Thyroid gland (tissue), 4 donors: Measurements from ENCODE around the gene EGR1.

Experiments
- POLR2A ChIP-seq, 2 donors: fragments of 450-650 bp; IDR thresholded peaks; one replicate each; pipeline ENCODE4 v1.6.1; 2017; ENCODE audit warnings: antibody characterized with exemption in 2 of 2, mild to moderate bottlenecking in 2 of 2, moderate library complexity in 1 of 2
- TF ChIP-seq, protein P1 (sequence below), 6 experiments: fragments of 200-600 bp in 3 of 6; fragments of 450-650 bp in 3 of 6; sonication (generic) in 3 of 6; IDR thresholded peaks; one replicate each; pipeline ENCODE4 v1.5.1; 2016 to 2019; ENCODE audit warnings: antibody characterized with exemption in 6 of 6, mild to moderate bottlenecking in 2 of 6, inconsistent platforms in 1 of 6, moderate library complexity in 1 of 6

DNA sequence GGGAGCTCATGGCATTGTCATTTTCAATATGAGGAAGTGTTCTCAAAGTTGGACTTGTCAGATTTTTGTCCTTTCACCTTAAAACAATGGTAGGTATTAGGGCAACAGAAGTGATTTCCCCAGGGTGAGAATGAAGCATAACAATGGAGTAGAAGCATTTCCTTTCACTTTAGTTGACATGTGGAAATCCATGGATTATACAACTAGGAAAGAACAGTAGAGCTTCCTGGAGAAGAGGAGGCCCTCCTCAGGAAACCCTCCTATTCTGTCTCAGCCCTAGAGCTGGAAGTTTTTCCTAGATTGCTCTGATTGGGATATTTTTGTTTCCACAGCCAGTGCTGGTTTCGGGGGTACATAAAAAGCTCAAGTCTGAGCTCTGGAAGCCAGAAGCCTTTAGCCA lies 40.2 kb upstream of the EGR1 start:
- TF ChIP-seq, protein P1, sequence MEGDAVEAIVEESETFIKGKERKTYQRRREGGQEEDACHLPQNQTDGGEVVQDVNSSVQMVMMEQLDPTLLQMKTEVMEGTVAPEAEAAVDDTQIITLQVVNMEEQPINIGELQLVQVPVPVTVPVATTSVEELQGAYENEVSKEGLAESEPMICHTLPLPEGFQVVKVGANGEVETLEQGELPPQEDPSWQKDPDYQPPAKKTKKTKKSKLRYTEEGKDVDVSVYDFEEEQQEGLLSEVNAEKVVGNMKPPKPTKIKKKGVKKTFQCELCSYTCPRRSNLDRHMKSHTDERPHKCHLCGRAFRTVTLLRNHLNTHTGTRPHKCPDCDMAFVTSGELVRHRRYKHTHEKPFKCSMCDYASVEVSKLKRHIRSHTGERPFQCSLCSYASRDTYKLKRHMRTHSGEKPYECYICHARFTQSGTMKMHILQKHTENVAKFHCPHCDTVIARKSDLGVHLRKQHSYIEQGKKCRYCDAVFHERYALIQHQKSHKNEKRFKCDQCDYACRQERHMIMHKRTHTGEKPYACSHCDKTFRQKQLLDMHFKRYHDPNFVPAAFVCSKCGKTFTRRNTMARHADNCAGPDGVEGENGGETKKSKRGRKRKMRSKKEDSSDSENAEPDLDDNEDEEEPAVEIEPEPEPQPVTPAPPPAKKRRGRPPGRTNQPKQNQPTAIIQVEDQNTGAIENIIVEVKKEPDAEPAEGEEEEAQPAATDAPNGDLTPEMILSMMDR (IDR thresholded peaks at IDR 0.05): no peak
- no peak for TF ChIP-seq POLR2A (IDR thresholded peaks at IDR 0.05)
